Neural cell (in vitro differentiated cells): ENCODE data around the gene NDUFAF2.

Experiments used
- POLR2AphosphoS5 ChIP-seq: IDR thresholded peaks from 2 replicates; pipeline ENCODE4 v1.6.1; 2012
- RAD21 ChIP-seq: fragments of 450-650 bp; conservative IDR thresholded peaks from 2 replicates; pipeline ENCODE4 v1.6.1; 2014; ENCODE audit warnings: antibody characterized with exemption, mild to moderate bottlenecking, moderate library complexity
- TF ChIP-seq, protein P1 (sequence below): fragments of 450-650 bp; IDR thresholded peaks from 2 replicates; pipeline ENCODE4 v1.5.1; 2014; ENCODE audit warnings: antibody characterized with exemption, mild to moderate bottlenecking, moderate library complexity; ENCODE audit not compliant: poor library complexity, severe bottlenecking
- TF ChIP-seq, protein P2 (sequence below): IDR thresholded peaks from 2 replicates; pipeline ENCODE4 v1.6.1; 2012; ENCODE audit warnings: borderline replicate concordance

DNA sequence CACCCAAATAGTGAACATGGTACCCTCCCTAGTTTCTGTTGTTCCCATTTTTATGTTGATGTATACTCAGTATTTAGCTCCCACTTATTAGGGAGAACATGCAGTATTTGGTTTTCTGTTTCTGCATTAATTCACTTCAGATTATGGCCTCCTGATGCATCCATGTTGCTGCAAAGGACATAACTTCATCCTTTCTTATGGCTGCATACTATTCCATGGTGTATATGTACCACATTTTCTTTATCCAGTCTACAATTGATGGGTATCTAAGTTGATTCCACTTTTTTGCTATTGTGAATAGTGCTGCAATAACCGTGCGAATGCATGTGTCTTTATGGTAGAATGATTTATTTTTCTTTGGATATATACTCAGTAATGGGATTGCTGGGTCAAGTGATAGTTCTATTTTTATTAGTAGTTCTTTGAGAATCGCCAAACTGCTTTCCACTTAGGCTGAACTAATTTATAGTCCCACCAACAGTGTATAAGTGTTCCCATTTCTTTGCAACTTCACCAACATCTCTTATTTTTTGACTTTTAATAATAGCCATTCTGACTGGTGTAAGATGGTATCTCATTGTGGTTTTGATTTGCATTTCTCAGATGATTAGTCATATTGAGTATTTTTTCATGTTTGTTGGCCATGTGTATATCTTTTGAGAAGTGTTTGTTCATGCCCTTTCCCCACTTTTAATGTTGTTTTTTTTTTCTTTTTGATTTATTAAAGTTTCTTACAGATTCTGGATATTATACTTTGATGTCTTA is 137.7 kb downstream of the NDUFAF2 start:
- TF ChIP-seq, protein P1, sequence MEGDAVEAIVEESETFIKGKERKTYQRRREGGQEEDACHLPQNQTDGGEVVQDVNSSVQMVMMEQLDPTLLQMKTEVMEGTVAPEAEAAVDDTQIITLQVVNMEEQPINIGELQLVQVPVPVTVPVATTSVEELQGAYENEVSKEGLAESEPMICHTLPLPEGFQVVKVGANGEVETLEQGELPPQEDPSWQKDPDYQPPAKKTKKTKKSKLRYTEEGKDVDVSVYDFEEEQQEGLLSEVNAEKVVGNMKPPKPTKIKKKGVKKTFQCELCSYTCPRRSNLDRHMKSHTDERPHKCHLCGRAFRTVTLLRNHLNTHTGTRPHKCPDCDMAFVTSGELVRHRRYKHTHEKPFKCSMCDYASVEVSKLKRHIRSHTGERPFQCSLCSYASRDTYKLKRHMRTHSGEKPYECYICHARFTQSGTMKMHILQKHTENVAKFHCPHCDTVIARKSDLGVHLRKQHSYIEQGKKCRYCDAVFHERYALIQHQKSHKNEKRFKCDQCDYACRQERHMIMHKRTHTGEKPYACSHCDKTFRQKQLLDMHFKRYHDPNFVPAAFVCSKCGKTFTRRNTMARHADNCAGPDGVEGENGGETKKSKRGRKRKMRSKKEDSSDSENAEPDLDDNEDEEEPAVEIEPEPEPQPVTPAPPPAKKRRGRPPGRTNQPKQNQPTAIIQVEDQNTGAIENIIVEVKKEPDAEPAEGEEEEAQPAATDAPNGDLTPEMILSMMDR, result no peak
- TF ChIP-seq POLR2AphosphoS5, result no peak
- TF ChIP-seq, protein P2, sequence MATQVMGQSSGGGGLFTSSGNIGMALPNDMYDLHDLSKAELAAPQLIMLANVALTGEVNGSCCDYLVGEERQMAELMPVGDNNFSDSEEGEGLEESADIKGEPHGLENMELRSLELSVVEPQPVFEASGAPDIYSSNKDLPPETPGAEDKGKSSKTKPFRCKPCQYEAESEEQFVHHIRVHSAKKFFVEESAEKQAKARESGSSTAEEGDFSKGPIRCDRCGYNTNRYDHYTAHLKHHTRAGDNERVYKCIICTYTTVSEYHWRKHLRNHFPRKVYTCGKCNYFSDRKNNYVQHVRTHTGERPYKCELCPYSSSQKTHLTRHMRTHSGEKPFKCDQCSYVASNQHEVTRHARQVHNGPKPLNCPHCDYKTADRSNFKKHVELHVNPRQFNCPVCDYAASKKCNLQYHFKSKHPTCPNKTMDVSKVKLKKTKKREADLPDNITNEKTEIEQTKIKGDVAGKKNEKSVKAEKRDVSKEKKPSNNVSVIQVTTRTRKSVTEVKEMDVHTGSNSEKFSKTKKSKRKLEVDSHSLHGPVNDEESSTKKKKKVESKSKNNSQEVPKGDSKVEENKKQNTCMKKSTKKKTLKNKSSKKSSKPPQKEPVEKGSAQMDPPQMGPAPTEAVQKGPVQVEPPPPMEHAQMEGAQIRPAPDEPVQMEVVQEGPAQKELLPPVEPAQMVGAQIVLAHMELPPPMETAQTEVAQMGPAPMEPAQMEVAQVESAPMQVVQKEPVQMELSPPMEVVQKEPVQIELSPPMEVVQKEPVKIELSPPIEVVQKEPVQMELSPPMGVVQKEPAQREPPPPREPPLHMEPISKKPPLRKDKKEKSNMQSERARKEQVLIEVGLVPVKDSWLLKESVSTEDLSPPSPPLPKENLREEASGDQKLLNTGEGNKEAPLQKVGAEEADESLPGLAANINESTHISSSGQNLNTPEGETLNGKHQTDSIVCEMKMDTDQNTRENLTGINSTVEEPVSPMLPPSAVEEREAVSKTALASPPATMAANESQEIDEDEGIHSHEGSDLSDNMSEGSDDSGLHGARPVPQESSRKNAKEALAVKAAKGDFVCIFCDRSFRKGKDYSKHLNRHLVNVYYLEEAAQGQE, result no peak
- TF ChIP-seq RAD21, result no peak
